Tibial nerve (tissue), 4 donors: ENCODE measurements around the gene ATP23. TPM values are rescaled to one million over a fixed set of nuclear protein-coding genes. Genes with fewer than 3 reads are reported as not detected.
A peak's percentile ranks its signal among the peaks of the same experiment; 100 is the strongest.

Experiments used
- DNase-seq, 2 donors: peaks; one replicate each; pipeline ENCODE4 v3.0.0-alpha.2; 2019; ENCODE audit warnings: low spot score in 2 of 2
- H3K27ac ChIP-seq, 4 donors: fragments of 200-600 bp; sonication (generic) in 3 of 4; one replicate each; pipeline ENCODE4 v1.5.1; 2017 to 2019; ENCODE audit warnings: mild to moderate bottlenecking in 1 of 4
- H3K27me3 ChIP-seq, 2 donors: fragments of 200-600 bp; sonication (generic) in 1 of 2; one replicate each; pipeline versions ENCODE4 v1.5.1 to v1.6.0; 2017 to 2019
- H3K36me3 ChIP-seq, 3 donors: fragments of 200-600 bp; sonication (generic); one replicate each; pipeline ENCODE4 v1.5.1; 2018 to 2019
- H3K4me1 ChIP-seq, 4 donors: fragments of 200-600 bp; sonication (generic) in 3 of 4; one replicate each; pipeline ENCODE4 v1.5.1; 2017 to 2019
- H3K4me3 ChIP-seq, 4 donors: fragments of 200-600 bp; sonication (generic) in 3 of 4; one replicate each; pipeline ENCODE4 v1.5.1; 2017 to 2019; ENCODE audit warnings: mild to moderate bottlenecking in 1 of 4, moderate library complexity in 1 of 4
- H3K9me3 ChIP-seq, 4 donors: fragments of 200-600 bp; sonication (generic) in 3 of 4; one replicate each; pipeline ENCODE4 v1.5.1; 2017 to 2019
- CTCF ChIP-seq, 5 experiments: fragments of 200-600 bp in 3 of 5; fragments of 450-650 bp in 2 of 5; sonication (generic) in 3 of 5; IDR thresholded peaks; one replicate each; pipeline ENCODE4 v1.5.1; 2016 to 2019; ENCODE audit warnings: antibody characterized with exemption in 5 of 5, mild to moderate bottlenecking in 3 of 5, moderate library complexity in 2 of 5
- EP300 ChIP-seq, 2 donors: sonication (generic); formaldehyde crosslinking; IDR thresholded peaks; one replicate each; pipeline ENCODE4 v1.6.1; 2017; ENCODE audit warnings: antibody characterized with exemption in 2 of 2, mild to moderate bottlenecking in 1 of 2
- POLR2A ChIP-seq, 2 donors: fragments of 450-650 bp; IDR thresholded peaks; one replicate each; pipeline ENCODE4 v1.6.1; 2017; ENCODE audit warnings: antibody characterized with exemption in 2 of 2, mild to moderate bottlenecking in 2 of 2, moderate library complexity in 2 of 2
- WGBS, 2 donors: methylation state at CpG; one replicate each; pipeline ENCODE4 v1.1.5; 2018; 5-methylcytosine and 5-hydroxymethylcytosine counted together
- total RNA-seq, 4 donors: library from RNA; depleted of rRNA; stranded (reverse); fragments of >200 nt; gene quantifications; one replicate each; pipeline ENCODE4 v1.1.0, GENCODE V29; 2016

Gene ATP23
- total RNA-seq, 4 donors from 2014 or later = 2.2 to 20.7 (median 8.0) TPM

GRCh38 chr12:57898308-57898970 lies 42.9 kb upstream of the ATP23 start:
- TF ChIP-seq CTCF (IDR thresholded peaks at IDR 0.05) (no peak), EP300 (IDR thresholded peaks at IDR 0.05) (no peak), POLR2A (IDR thresholded peaks at IDR 0.05) (no peak)
- Histone ChIP-seq H3K4me1 (peaks cover 7 to 59% (median 53%) of the 10 kb centered on the region in 4 donors), H3K4me3 (no peak overlapping the region), H3K27me3 (no peaks in the 10 kb centered on the region), H3K9me3 (no peaks in the 10 kb centered on the region), H3K36me3 (no peaks in the 10 kb centered on the region), H3K27ac (peak overlapping the region; percentile 23 to 99 (median 72))
- 42 to 45% methylated on average over 5 of the region's 5 CpGs for WGBS, 2 donors
- DNase-seq = no peak

- H3K36me3 ChIP-seq = no peaks in the 10 kb centered on the region
- WGBS, 2 donors = 53 to 56% methylated on average over 10 of the region's 10 CpGs
- H3K4me1 ChIP-seq = peaks cover 7 to 52% (median 47%) of the 10 kb centered on the region in 4 donors
- TF ChIP-seq POLR2A (IDR thresholded peaks at IDR 0.05) = no peak
- no peak overlapping the region for H3K4me3 ChIP-seq
- H3K27me3 ChIP-seq = no peaks in the 10 kb centered on the region
- H3K9me3 ChIP-seq = no peaks in the 10 kb centered on the region
- no peak for DNase-seq
- peak overlapping the region; percentile 23 to 99 (median 72) for H3K27ac ChIP-seq
These were observed 42.2 kb upstream of the ATP23 start for GRCh38 chr12:57899010-57899662.

- H3K9me3 ChIP-seq = no peaks in the 10 kb centered on the region
- H3K4me3 ChIP-seq = no peak overlapping the region
- TF ChIP-seq POLR2A (IDR thresholded peaks at IDR 0.05) (no peak), CTCF (IDR thresholded peaks at IDR 0.05) (no peak), EP300 (IDR thresholded peaks at IDR 0.05) (no peak)
- H3K27ac ChIP-seq = no peak overlapping the region
- H3K4me1 ChIP-seq = peaks cover 0 to 32% (median 19%) of the 10 kb centered on the region in 4 donors
- WGBS, 2 donors = 60 to 73% methylated on average over 3 of the region's 3 CpGs
- no peak for DNase-seq
- H3K36me3 ChIP-seq = no peaks in the 10 kb centered on the region
- peaks cover 0 to 1% of the 10 kb centered on the region in 2 donors for H3K27me3 ChIP-seq
These were observed 38.8 kb upstream of the ATP23 start for GRCh38 chr12:57902478-57902969.

- H3K4me3 ChIP-seq = no peak overlapping the region
- no peaks in the 10 kb centered on the region for H3K9me3 ChIP-seq
- H3K4me1 ChIP-seq = peaks cover 0 to 13% (median under 1%) of the 10 kb centered on the region in 4 donors
- peaks cover 0 to 5% of the 10 kb centered on the region in 2 donors for H3K27me3 ChIP-seq
- TF ChIP-seq CTCF (IDR thresholded peaks at IDR 0.05) (no peak), EP300 (IDR thresholded peaks at IDR 0.05) (no peak), POLR2A (IDR thresholded peaks at IDR 0.05) (no peak)
- no peak for DNase-seq
- H3K36me3 ChIP-seq = no peaks in the 10 kb centered on the region
- H3K27ac ChIP-seq = no peak overlapping the region
- WGBS, 2 donors = 88 to 89% methylated on average over 4 of the region's 4 CpGs
These were observed 36.9 kb upstream of the ATP23 start for GRCh38 chr12:57904426-57904825.

- 43% methylated on average over 26 of the region's 26 CpGs for WGBS, 2 donors
- Histone ChIP-seq H3K36me3 (no peaks in the 10 kb centered on the region), H3K27ac (peak overlapping the region in 1 of 4 donors; percentile 63), H3K9me3 (no peaks in the 10 kb centered on the region), H3K4me1 (peaks cover 0 to 10% (median 0%) of the 10 kb centered on the region in 4 donors), H3K4me3 (peak overlapping the region in 1 of 4 donors; percentile 20), H3K27me3 (peaks cover 0 to 5% of the 10 kb centered on the region in 2 donors)
- peak; percentile 74 to 91 for DNase-seq
- TF ChIP-seq CTCF (IDR thresholded peaks at IDR 0.05) (peak; percentile 100), POLR2A (IDR thresholded peaks at IDR 0.05) (peak in 1 of 2 donors; percentile 8), EP300 (IDR thresholded peaks at IDR 0.05) (peak in 1 of 2 donors; percentile 89)
These were observed 36.2 kb upstream of the ATP23 start for GRCh38 chr12:57904848-57905811.
